HG03108 (cell line): ENCODE data around the gene SHC2.
A peak's percentile ranks its signal among the peaks of the same experiment; 100 is the strongest.

Experiments used
- ATAC-seq: cut with Tn5 transposase; IDR thresholded peaks from one replicate; pipeline ENCODE4 v1.9.1; 2021; ENCODE audit warnings: moderate library complexity; ENCODE audit not compliant: unreplicated experiment

SHC2 gene, protein sequence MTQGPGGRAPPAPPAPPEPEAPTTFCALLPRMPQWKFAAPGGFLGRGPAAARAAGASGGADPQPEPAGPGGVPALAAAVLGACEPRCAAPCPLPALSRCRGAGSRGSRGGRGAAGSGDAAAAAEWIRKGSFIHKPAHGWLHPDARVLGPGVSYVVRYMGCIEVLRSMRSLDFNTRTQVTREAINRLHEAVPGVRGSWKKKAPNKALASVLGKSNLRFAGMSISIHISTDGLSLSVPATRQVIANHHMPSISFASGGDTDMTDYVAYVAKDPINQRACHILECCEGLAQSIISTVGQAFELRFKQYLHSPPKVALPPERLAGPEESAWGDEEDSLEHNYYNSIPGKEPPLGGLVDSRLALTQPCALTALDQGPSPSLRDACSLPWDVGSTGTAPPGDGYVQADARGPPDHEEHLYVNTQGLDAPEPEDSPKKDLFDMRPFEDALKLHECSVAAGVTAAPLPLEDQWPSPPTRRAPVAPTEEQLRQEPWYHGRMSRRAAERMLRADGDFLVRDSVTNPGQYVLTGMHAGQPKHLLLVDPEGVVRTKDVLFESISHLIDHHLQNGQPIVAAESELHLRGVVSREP

GRCh38 chr19:460877-461720 lies at the start of gene SHC2:
Gene SHC2, minus strand, starts transcription at chr19:461033. Its CDS starts 37 bp downstream, at chr19:460996.
- no peak for ATAC-seq

- no peak for ATAC-seq
Observed at GRCh38 chr19:508204-509150, 47.6 kb upstream of the SHC2 start.

- ATAC-seq = peak; percentile 44
Observed at GRCh38 chr19:507286-508203, 46.7 kb upstream of the SHC2 start, which contains the start of gene TPGS1. Gene TPGS1, plus strand, starts transcription at chr19:507497. Its CDS starts 10 bp downstream, at chr19:507507.

DNA sequence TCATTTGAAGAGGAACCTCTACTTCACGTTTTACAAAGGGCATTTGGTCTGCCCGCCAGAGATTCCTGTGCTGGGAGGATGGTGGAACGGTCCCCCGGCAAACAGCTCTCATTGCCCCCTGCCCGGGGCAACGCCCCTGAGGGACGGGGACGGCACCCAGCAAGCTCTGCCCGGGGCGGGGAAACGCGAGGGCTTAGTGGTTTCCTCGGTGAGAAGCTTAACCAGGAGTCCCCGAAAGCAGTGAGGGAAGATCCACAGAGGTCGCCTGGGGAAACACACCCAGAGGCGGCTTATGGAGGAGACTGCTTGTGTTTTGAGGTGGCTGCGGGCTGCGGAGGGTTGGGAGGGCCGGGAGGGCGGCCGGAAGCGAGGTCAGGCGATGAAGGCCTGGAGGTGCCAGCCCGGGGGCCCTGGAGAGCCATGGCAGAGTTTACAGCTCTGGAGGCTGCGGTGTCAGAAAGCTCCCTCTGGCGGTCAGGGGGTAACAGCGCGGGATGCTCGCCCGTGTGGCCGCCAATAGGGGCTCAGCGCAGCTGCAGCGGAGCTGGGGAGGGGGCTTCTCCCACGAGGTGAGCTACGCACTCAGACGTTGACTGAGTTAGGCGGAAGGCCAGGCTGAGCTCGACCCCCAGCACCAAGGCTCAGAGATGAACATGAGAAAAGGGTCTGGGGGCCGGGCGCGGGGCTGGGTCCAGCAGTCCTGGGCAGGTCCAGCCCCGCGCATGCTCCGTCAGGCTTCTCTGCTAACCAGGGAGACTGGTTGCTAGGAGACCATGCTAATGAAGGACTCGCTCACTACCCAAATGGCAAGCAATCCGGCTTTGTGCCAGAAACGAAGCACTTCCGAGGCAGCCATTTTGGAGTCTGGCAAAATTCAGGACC lies 45.8 kb upstream of the SHC2 start:
- ATAC-seq = peak; percentile 53

- no peak for ATAC-seq
Observed at GRCh38 chr19:504616-505015, 43.8 kb upstream of the SHC2 start.

GRCh38 chr19:501646-502045 lies 40.8 kb upstream of the SHC2 start:
- ATAC-seq = no peak

DNA sequence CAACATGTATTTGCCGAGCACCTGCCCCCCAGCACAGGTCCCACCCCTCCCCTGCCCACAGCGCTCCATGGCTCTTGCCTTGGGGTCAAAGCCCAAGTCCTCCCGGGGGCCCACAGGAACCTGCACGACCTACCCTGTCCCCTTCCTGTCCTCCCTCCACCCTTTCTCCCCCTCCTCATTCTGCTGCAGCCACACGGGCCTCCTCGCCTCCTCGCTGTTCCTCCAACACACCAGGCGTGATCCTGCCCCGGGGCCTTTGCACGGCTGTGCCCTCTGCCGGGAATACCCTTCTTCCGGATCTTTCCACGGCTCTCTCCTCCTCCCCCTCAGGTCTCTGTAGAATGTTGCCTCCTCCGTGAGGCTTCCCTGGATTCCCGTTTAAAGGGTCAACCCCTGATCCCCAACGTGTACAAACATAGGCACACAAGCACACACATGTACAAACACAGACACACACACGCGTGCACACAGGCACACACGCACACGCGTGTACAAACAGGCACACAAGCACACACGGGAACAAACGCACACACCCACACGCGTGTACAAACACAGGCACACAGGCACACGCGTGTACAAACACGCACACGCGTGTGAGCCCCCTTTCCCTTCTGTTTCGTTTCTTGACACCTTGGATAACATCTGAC lies 38.3 kb upstream of the SHC2 start:
- no peak for ATAC-seq

GRCh38 chr19:498511-498891 lies 37.7 kb upstream of the SHC2 start:
- no peak for ATAC-seq

GRCh38 chr19:497869-498510 lies 37.2 kb upstream of the SHC2 start:
- ATAC-seq = no peak

DNA sequence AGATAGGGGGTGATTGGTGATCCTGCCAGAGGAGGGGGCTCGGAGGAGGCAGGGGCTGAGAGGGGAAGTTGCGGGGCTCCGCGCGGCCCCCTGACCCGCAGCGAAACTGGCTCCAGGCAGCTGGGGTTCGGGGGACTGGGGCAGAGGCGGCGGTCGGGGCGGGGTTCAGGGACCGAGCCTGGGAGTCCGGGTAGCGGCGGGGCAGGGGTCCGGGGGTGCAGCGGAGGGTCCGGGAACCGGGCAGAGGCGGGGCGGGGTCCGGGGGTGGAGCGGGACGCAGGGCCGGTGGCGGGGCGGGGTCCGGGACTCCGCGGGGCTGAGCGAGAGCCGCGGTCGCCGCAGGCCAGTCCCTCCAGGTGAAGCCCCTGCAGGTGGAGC lies 36.6 kb upstream of the SHC2 start:
- no peak for ATAC-seq

- no peak for ATAC-seq
Observed at GRCh38 chr19:496986-497385, 36.2 kb upstream of the SHC2 start.

GRCh38 chr19:496112-496665 lies 35.4 kb upstream of the SHC2 start, which contains the start of gene MADCAM1:
Gene MADCAM1, plus strand, starts transcription at chr19:496486. Its CDS starts 14 bp downstream, at chr19:496500.
- no peak for ATAC-seq

- no peak for ATAC-seq
Observed at GRCh38 chr19:495402-496111, 34.7 kb upstream of the SHC2 start.

GRCh38 chr19:495081-495401 lies 34.2 kb upstream of the SHC2 start:
- no peak for ATAC-seq

DNA sequence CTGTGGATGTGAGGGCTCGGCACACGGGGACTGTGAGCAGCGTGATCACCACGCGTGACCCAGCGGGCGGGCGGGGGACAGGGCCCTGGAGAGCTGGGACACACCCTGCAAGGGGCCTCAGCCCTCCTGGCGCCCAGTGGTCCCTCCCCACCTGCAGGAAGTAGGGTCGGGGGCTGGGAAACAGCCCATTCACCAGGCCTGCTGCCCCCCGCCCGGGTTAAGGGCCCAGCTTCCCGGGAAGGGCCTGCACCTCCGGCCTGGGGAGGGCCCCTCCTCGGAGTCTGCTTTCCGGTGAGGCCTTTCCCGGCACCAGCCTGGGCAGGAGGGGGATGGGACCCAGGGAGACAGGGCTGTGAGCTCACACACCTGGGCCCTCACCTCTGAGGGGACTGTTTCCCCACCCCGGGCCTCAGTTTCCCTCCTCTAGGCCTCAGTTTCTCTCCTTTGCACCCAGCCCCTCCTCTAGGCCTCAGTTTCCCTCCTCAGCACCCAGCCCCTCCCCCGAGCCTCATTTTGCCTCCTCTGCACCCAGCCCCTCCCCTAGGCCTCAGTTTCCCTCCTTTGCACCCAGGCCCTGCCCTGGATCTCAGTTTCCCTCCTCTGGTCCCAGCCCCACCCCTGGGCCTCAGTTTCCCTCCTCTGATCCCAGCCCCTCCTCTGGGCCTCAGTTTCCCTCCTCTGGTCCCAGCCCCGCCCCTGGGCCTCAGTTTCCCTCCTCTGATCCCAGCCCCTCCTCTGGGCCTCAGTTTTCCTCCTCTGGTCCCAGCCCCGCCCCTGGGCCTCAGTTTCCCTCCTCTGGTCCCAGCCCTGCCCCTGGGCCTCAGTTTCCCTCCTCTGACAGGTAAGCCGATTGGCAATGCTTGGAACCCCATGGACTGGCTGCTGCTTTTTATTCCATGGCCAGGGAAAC lies 33.6 kb upstream of the SHC2 start:
- no peak for ATAC-seq
